ENCODE results near the gene MC3R. TPM values are rescaled to one million over a fixed set of nuclear protein-coding genes. Genes with fewer than 3 reads are reported as not detected.

Gene MC3R
- total RNA-seq, 2 experiments from 2014 or later: not detected

DNA sequence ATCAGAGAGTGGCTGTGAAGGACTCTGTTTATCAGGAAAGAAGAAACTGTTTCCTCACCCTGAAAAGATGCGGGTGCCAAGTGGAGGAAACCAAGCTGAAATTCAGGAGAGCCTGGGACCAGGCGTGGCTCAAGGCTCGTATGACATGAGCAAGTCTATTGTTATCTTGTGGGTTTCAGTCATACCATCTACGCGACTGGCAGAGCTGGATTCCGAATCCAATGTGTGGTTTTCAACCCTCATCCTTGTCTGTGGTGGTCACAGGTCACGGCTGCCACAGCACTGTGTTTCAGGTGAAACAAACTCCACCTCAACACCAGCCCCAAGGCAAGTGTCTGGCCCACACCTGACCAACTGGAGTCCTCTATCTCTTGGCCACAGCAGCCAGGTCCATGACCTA lies 9.1 kb downstream of the MC3R start:
- Mint-ChIP-seq H3K27ac (no peak overlapping the region), H3K4me3 (no peak overlapping the region), H3K27me3 (peaks cover 10% of the 10 kb centered on the region), H3K4me1 (no peaks in the 10 kb centered on the region), H3K36me3 (ENCODE audit: low read depth) (no peaks in the 10 kb centered on the region), H3K9me3 (ENCODE audit: low read depth) (no peaks in the 10 kb centered on the region)
- intact Hi-C loops (cut with DNase I, micrococcal nuclease): no loop called here
- ATAC-seq: no peak
- POLR2A ChIA-PET: no interaction called here
- CTCF ChIA-PET: interaction anchor here (1.2 to 1.8 kb wide), 2 partner anchors 9 to 11 kb away, joined by 3 to 5 read pairs; partner anchors contain the start of gene MC3R
- DNase-seq: no peak

DNA sequence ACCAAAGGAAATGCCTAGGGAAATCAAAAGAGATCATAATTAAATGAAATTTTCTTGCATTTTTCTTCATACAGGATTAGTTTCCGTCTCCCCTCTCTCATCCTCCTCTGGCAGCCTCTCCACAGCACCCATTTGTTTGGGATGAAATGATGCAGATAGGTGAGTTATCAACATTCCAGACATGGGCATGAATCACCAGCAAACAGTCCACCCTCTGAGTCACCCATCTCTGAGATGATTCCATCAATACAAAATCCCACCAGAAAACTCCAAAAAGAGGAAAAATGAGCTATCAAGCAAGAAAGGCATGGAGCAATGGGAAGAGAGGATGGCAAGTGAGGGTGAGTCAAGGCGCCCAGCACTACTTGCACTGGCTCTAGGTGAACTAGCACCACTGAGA lies 11.4 kb downstream of the MC3R start:
- Mint-ChIP-seq H3K36me3 (ENCODE audit: low read depth) (no peaks in the 10 kb centered on the region), H3K4me3 (no peak overlapping the region), H3K27me3 (peaks cover 16% of the 10 kb centered on the region), H3K9me3 (ENCODE audit: low read depth) (no peaks in the 10 kb centered on the region), H3K4me1 (no peaks in the 10 kb centered on the region), H3K27ac (no peak overlapping the region)
- no peak for ATAC-seq
- intact Hi-C loops (cut with DNase I, micrococcal nuclease): no loop called here
- POLR2A ChIA-PET: no interaction called here
- DNase-seq: no peak
- CTCF ChIA-PET: no interaction called here

- CTCF ChIA-PET: no interaction called here
- intact Hi-C loops (cut with DNase I, micrococcal nuclease): no loop called here
- no peak overlapping the region for H3K4me3 Mint-ChIP-seq
Observed at GRCh38 chr20:56268536-56268935, 20.0 kb downstream of the MC3R start.

DNA sequence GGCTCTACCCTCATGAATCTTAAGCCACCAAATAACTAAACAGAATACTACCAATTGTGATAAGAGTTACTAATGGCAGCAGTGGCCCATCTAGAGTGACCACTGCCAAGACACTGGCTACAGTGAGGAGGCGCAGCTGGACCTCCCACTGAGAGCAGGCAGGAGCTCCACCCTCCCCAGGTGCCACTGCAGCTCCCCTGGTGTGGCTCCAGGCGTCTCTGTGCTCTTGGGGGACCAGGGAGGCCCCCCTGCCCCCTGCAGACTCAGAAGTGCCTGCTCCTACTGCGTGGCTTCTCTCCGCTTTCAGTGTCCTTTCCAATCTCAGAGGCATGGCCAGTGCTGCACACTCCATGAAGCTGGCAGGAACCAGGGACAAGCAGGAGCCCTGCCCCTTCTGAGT lies 23.4 kb downstream of the MC3R start:
- H3K27me3 Mint-ChIP-seq: peaks cover 8% of the 10 kb centered on the region
- H3K4me3 Mint-ChIP-seq: no peak overlapping the region
- no peak for ATAC-seq
- no peak overlapping the region for H3K27ac Mint-ChIP-seq
- no peaks in the 10 kb centered on the region for H3K9me3 Mint-ChIP-seq (ENCODE audit: low read depth)
- intact Hi-C loops (cut with DNase I, micrococcal nuclease): no loop called here
- DNase-seq: no peak
- H3K4me1 Mint-ChIP-seq: no peaks in the 10 kb centered on the region
- POLR2A ChIA-PET: no interaction called here
- H3K36me3 Mint-ChIP-seq (ENCODE audit: low read depth): no peaks in the 10 kb centered on the region
- CTCF ChIA-PET: interaction anchor here (1.3 kb wide), 1 partner anchor 27 kb away, joined by 4 read pairs; no protein-coding TSS in a partner anchor

More at GRCh38 chr20:56268536-56268935, 20.0 kb downstream of the MC3R start:
- H3K36me3 Mint-ChIP-seq (ENCODE audit: low read depth): no peaks in the 10 kb centered on the region
- no peak overlapping the region for H3K27ac Mint-ChIP-seq
- H3K4me1 Mint-ChIP-seq: no peaks in the 10 kb centered on the region
- ATAC-seq (no peak), DNase-seq (no peak)
- H3K9me3 Mint-ChIP-seq (ENCODE audit: low read depth): no peaks in the 10 kb centered on the region
- POLR2A ChIA-PET: no interaction called here
- peaks cover 6% of the 10 kb centered on the region for H3K27me3 Mint-ChIP-seq

GRCh38 chr20:56273491-56273890 lies 25.0 kb downstream of the MC3R start:
- Mint-ChIP-seq H3K4me3 (no peak overlapping the region), H3K27ac (no peak overlapping the region), H3K4me1 (no peaks in the 10 kb centered on the region), H3K27me3 (peaks cover 11% of the 10 kb centered on the region), H3K9me3 (ENCODE audit: low read depth) (no peaks in the 10 kb centered on the region), H3K36me3 (ENCODE audit: low read depth) (no peaks in the 10 kb centered on the region)
- POLR2A ChIA-PET: no interaction called here
- CTCF ChIA-PET: no interaction called here
- ATAC-seq (no peak), DNase-seq (no peak)
- intact Hi-C loops (cut with DNase I, micrococcal nuclease): no loop called here

- Mint-ChIP-seq H3K27me3 (peaks cover 11% of the 10 kb centered on the region), H3K4me3 (no peak overlapping the region), H3K9me3 (ENCODE audit: low read depth) (no peaks in the 10 kb centered on the region), H3K36me3 (ENCODE audit: low read depth) (no peaks in the 10 kb centered on the region), H3K27ac (no peak overlapping the region), H3K4me1 (no peaks in the 10 kb centered on the region)
- ChIA-PET POLR2A (no interaction called here), CTCF (interaction anchor here (0.6 kb wide), 1 partner anchor 86 kb away, joined by 3 read pairs; no protein-coding TSS in a partner anchor)
- intact Hi-C loops (cut with DNase I, micrococcal nuclease): no loop called here
- DNase-seq (no peak), ATAC-seq (no peak)
Observed at GRCh38 chr20:56274156-56274555, 25.6 kb downstream of the MC3R start.

DNA sequence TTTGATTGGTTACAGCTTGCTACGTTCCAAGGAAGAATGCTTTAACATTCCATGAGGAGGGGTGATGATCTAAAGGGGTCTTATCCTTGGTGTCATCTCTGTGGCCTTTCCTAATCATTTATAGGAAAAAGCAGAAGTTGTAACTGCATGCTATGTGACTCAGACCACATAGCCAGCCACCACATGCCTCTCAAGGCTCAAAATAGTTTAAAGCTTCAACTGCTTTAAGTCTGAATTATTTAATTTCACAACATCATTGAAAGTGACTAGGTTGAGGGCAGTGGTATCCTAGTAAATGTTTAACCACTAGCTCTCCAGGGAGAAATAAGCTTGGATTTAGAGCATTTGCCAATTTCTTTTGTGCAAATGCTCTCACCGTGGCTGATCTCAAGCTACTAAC lies 29.7 kb downstream of the MC3R start:
- POLR2A ChIA-PET: no interaction called here
- CTCF ChIA-PET: interaction anchor here (0.6 kb wide), 1 partner anchor 560 kb away, joined by 3 read pairs; no protein-coding TSS in a partner anchor
- no peak for ATAC-seq
- Mint-ChIP-seq H3K4me3 (no peak overlapping the region), H3K9me3 (ENCODE audit: low read depth) (no peaks in the 10 kb centered on the region), H3K27ac (no peak overlapping the region), H3K27me3 (peaks cover 9% of the 10 kb centered on the region), H3K4me1 (no peaks in the 10 kb centered on the region), H3K36me3 (ENCODE audit: low read depth) (no peaks in the 10 kb centered on the region)
- no peak for DNase-seq
- intact Hi-C loops (cut with DNase I, micrococcal nuclease): no loop called here

DNA sequence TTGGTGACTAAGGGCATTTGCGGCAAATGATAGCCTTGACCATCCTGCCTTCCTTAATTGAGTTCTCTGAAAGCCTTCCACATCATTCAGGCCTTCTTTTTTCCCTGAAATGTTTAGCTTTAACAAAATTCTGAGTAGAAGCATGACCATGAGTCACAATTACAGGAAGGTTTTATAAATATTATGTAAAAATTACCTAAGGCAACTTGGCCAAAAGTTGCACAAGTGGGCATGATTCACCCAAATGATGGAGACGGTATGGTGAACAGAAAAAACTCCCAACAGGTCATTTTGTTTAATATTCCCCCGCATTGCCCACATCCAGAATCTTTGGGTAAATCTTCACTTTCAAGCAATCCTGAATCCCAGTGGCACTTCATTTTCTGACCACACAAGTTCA lies 37.0 kb downstream of the MC3R start:
- peaks cover 4% of the 10 kb centered on the region for H3K27me3 Mint-ChIP-seq
- DNase-seq: no peak
- H3K9me3 Mint-ChIP-seq (ENCODE audit: low read depth): no peaks in the 10 kb centered on the region

DNA sequence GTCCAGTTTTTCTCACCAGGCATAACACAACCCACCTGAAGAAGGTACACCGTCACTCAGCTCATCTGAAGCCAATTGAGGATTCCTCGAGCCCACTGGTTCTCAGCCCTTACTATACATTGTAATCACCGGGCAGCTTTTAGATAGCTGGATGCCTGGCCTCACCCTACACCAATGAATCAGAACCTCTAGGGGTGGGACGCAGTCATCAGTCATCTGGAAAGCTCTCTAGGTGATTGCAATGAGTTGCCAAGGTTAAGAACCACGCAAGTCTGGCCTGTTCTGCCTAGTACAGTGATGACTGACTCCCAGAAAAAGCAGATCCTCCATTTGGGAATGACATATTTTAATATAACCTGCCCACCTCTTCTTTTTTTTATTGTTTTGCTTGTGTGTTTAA lies 41.1 kb downstream of the MC3R start:
- ChIA-PET POLR2A (no interaction called here), CTCF (interaction anchor here (1.3 kb wide), 1 partner anchor 38 kb away, joined by 3 read pairs; no protein-coding TSS in a partner anchor)
- intact Hi-C loops (cut with DNase I, micrococcal nuclease): no loop called here
- Mint-ChIP-seq H3K27me3 (peaks cover 9% of the 10 kb centered on the region), H3K4me1 (no peaks in the 10 kb centered on the region), H3K9me3 (ENCODE audit: low read depth) (no peaks in the 10 kb centered on the region), H3K27ac (no peak overlapping the region), H3K4me3 (no peak overlapping the region), H3K36me3 (ENCODE audit: low read depth) (no peaks in the 10 kb centered on the region)
- DNase-seq (no peak), ATAC-seq (no peak)

More for the DNA sequence above, 37.0 kb downstream of the MC3R start:
- H3K4me1 Mint-ChIP-seq: no peaks in the 10 kb centered on the region
- H3K4me3 Mint-ChIP-seq: no peak overlapping the region
- CTCF ChIA-PET: interaction anchor here (0.9 kb wide), 1 partner anchor 59 kb away, joined by 3 read pairs; no protein-coding TSS in a partner anchor
- no peak for ATAC-seq
- no peak overlapping the region for H3K27ac Mint-ChIP-seq
- no peaks in the 10 kb centered on the region for H3K36me3 Mint-ChIP-seq (ENCODE audit: low read depth)
- POLR2A ChIA-PET: no interaction called here
- intact Hi-C loops (cut with DNase I, micrococcal nuclease): no loop called here

GRCh38 chr20:56299362-56299761 lies 50.8 kb downstream of the MC3R start:
- POLR2A ChIA-PET: no interaction called here

More at GRCh38 chr20:56299362-56299761, 50.8 kb downstream of the MC3R start:
- no peaks in the 10 kb centered on the region for H3K4me1 Mint-ChIP-seq
- CTCF ChIA-PET: no interaction called here
- no peaks in the 10 kb centered on the region for H3K36me3 Mint-ChIP-seq (ENCODE audit: low read depth)
- H3K27ac Mint-ChIP-seq: no peak overlapping the region
- DNase-seq (no peak), ATAC-seq (no peak)
- intact Hi-C loops (cut with DNase I, micrococcal nuclease): no loop called here
- no peak overlapping the region for H3K4me3 Mint-ChIP-seq
- peaks cover 10% of the 10 kb centered on the region for H3K27me3 Mint-ChIP-seq
- no peaks in the 10 kb centered on the region for H3K9me3 Mint-ChIP-seq (ENCODE audit: low read depth)

Other genes with a start within 250 kb of the MC3R start
- gene CBLN4, start 243.2 kb upstream of the MC3R start, total RNA-seq: not detected
- gene FAM210B, start 110.2 kb downstream of the MC3R start, total RNA-seq: 1 to 10 TPM; 4.5 to 4.8 TPM
- gene AURKA, start 143.5 kb downstream of the MC3R start, total RNA-seq: 100 to 1,000 TPM; 103 to 114 TPM
- gene CSTF1, start 143.9 kb downstream of the MC3R start, total RNA-seq: 10 to 100 TPM; 62.0 to 84.2 TPM
- 1 to 10 TPM; 5.1 to 5.6 TPM for gene CASS4, start 163.5 kb downstream of the MC3R start, total RNA-seq
- 10 to 100 TPM; 68.5 to 80.8 TPM for gene RTF2, start 219.9 kb downstream of the MC3R start, total RNA-seq